Fibroblast of skin of scalp (primary cell): ENCODE data around the gene FAM98B. TPM values are rescaled to one million over a fixed set of nuclear protein-coding genes. Genes with fewer than 3 reads are reported as not detected.
"Not testable (repeated sequence)": the region's sequence is repeated elsewhere in the genome, so short reads cannot be mapped to it uniquely, and the experiment has no call there.

Source experiments
- DNase-seq: peaks from one replicate; pipeline ENCODE4 v3.0.0-alpha.2; 2013
- polyA plus RNA-seq, 2 experiments: library from polyadenylated mRNA; unstranded; fragments of 120-200 nt; gene quantifications; one replicate each; pipeline ENCODE4 v1.2.1, GENCODE V29; 2013; ENCODE audit not compliant: insufficient read length in 2 of 2

The FAM98B gene
- polyA plus RNA-seq (2013, experiment 1 of 2; ENCODE audit: insufficient read length), result 43.1 TPM
- polyA plus RNA-seq (2013, experiment 2 of 2; ENCODE audit: insufficient read length), result 45.6 TPM

- DNase-seq, result peak; percentile 90
Observed at GRCh38 chr15:38453971-38454695, at the start of gene FAM98B. Gene FAM98B, plus strand, starts transcription at chr15:38454127. Its CDS starts 35 bp downstream, at chr15:38454162.

DNA sequence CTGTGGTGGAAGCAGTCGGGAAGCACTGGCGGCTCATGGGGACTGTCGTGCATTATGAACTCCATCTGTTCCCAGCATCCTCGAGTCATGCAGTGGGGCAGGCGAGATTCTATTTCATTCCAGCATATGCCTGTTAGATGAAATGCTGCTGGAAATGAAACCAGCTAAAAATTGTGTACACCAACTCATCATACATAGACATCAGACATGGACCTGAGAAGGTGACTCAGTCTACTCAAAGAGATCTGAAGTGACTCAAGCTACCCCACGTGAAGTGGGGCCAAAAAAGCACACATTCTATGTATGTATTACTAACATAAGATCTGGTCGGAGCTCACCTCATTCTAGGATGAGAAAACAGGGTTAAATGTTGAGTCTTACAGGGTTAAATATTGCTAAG is 47.5 kb upstream of the FAM98B start:
- DNase-seq, result peak; percentile 18

DNA sequence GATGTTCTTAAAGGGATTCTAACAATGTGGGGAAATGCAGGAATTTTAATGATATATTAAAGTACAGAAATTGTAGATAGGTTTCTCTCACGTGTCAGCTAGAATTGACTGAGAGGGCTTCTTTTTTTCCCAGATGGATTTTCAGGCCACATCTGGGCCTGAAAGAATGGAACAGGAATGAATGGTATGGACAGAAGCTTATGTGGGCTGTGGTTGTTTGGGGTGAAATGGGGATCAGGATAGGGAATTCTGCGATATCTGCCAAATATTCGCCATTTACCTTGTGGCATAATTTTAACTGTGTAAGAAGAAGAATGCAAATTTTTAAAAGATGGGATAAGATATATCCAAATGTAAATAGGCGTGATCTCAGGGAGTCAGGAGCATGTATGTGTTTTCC is 45.4 kb upstream of the FAM98B start:
- DNase-seq, result peak; percentile 11

DNA sequence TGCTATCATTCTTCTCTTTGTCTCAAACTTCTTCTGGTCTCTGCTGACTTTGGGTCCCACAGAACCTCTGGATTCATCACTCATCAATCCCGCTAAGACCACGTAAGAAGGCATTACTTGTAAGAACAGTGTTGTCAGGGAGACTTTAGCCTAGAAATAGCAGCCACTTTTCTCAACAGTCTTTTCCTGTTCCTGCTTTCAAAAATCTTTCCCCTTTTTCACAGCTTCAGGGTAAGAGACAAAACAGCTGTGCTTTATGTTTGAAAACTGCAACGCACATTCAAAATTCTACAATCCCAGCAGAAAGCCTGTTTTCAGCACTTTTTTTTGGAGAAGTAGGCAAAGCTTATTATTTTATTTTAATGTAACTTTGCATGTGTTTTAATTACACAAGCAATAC is 42.0 kb upstream of the FAM98B start:
- DNase-seq, result no peak

- no peak for DNase-seq
Observed at GRCh38 chr15:38412466-38412865, 41.5 kb upstream of the FAM98B start.

- peak; percentile 77 for DNase-seq
Observed at GRCh38 chr15:38414357-38414756, 39.6 kb upstream of the FAM98B start.

DNA sequence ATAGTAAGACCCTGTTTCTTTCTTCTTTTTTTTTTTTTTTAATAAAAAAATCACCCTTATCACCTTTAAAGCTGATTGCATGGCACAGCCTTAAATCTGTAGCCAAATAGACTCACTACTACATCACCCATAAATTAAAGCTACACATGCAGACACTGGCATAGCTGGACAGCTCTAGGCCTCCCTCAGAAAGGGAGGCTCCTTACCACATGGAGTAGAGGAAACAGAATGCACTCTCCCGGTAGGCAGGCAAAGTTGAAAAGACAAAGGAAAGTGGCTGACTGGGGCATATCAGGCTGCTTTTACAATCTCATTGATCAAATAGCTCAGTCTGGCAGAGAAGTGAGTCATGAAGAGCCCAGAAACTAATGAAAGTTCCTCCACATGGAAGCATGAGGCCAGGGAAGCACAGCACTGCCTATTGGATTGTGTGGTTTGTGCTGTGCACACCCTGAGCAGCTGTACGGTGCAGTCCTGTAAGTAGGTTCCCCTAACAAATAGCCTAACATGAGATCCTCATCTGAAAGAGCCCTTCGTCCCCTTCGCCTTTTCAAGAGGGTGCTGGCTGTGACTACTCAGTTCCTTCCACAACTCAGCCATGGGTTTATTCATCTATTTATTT is 32.7 kb upstream of the FAM98B start:
- DNase-seq, result no peak

DNA sequence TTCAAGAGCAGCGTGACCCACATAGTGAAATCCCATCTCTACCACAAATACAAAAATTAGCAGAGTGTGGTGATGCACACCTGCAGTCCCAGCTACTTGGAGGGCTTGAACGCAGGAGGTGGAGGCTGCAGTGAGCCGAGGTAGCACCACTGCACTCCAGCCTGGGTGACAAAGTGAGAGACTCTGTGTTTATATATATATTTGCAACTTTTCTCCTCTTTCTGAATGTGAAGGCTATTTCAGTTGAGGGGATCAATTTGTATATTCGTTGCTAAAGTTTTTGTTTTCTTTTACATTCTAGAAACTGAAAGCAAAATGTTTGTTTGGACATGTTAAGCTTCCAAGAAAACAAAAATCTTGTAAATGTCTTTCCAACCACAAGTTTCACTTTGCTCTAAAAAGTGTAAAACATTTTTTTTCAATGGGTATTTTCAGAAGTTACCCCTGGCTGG is 29.8 kb upstream of the FAM98B start:
- DNase-seq, result no peak

DNA sequence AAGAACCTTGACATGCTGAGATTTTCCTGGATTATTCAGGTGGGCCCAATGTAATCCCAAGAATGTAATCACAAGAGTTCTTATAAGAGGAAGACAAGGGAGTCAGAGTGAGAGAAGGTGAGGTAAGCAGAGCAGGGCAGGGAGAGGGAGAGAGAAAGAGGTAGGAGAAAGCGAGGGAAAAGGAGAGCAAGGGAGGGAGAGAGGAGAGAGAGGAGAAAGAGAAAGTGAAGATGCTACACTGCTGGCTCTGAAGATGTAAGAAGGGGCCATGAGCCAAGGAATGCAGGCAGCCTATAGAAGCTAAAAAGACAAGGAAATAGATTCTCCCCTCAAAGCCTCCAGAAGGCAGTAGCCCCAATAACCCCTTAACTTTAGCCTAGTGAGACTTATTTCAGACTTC is 28.7 kb upstream of the FAM98B start:
- DNase-seq, result no peak

- DNase-seq, result no peak
Observed at GRCh38 chr15:38427380-38427779, 26.5 kb upstream of the FAM98B start.

DNA sequence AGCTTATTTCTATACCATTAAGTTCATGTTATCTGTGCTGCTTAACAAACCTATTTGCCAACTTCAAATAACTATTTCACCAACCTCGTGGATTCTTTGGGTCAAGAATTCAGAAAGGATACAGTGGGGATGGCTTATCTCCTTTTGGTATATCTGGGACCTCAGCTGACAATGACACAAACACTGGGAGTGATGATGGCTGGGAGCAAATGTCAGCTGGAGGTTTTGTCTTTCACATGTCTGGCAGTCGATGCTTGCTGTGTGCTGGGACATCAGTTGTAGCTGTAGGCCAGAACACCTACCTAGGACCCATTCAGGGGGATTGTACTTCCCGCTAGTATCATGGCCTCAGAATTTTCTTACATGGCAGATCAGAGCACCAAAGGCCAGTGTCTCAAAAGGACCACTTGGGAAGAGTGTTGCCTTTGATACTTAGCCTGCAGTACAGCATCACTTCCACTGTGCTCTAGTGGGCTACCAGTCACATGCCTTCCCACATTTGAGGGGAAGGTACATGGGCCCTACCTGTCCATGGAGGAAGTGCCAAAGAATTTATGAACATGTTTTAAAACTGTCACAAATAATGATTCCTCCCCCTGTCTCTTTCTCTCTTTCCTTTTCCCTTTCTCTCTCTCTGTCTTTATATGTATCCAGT is 23.7 kb upstream of the FAM98B start:
- DNase-seq, result no peak

DNA sequence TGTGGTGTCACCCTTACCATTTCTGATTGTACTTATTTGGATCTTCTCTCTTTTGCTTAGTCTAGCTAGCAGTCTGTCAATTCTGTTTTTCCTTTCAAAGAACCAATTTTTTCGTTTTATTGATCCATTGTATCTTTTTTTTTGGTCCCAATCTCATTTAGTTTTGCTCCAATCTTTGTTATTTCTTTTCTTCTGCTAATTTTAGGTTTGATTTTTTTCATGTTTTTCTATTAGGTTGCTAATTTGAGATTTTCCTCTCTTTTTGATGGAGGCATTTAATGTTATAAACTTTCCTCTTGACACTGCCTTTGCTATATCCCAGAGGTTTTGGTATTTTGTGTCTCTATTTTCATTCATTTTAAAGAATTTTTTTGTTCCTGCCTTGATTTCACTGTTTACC is 16.9 kb upstream of the FAM98B start:
- DNase-seq, result no peak

GRCh38 chr15:38437603-38438002 is 16.3 kb upstream of the FAM98B start:
- not testable (repeated sequence) for DNase-seq

DNA sequence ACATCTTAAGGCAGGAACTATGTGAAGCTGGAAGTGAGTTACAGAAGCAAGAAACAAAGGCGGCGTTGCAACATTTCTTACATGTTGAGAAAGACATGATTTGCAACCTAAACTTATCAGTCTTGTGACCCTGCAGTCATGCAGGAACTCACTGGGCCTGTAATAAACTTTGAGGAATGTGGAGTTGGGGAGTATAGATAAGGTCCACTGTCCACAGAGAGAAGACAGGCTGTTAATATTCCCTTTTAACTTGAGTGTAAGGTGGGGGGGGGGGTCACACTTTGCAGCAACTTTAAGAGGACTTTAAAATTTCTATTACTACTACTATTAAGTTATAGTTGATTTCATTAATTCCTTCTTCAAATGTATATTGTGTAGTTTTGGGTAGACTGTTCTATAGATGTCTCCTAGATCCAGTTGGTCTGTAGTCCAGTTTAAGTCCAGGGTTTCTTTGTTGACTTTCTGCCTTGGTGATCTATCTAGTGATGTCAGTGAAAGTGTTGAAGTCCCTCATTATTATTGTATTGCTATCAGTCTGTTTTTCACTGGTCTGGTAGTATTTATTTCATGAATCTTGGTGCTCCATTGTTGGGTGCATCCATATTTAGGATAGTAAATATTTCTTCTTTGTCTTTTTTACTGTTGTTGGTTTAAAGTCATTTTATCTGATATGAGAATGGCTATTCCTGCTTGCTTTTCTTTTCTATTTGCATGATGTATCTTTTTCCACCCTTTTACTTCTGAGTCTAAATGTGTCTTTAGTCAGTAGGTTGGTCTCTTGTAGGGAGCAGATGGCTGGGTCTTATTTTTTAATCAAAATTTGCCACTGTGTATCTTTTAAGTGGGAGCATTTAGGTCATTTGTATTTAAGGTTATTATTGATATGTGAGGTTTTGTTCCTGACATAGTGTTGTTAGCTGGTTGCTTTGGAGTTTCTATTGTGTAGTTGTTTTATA is 15.6 kb upstream of the FAM98B start:
- DNase-seq, result no peak

DNA sequence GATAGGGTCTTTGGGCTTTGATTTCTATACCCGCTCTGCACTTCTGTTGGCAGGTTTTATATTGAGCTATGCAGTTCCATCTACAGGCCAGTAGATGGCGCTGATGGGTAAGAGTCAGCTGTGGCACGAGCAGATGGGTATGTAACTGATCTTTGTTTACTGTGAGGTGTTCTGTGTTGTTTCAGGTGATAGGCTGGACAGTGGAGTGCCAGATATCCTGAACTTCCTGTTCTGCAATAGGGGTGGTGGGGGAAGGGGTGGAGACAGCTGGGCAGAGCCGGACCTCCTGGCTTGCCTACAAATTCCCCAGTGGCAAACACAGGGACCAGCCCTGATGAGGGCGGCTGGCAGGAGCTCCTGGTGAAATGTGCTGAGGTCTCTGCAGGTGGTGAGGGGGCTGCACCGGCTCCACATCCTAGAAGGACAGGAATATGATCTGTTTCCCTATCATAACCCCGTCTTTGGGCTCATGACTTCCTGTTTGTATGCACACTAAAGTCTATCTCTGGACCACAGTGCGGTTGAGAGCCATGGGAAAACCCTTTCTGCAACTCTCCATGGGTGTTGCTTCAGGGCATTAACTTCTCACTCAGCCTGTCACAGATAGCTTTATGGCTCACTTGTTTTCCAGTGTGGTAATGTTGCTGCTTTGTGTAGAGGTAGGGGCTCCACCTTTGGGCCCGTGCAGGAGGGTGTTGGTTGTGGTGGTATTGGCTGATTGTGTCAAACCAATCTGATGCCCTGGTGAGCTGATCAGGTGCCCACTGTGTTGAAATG is 13.4 kb upstream of the FAM98B start:
- peak; percentile 54 for DNase-seq

DNA sequence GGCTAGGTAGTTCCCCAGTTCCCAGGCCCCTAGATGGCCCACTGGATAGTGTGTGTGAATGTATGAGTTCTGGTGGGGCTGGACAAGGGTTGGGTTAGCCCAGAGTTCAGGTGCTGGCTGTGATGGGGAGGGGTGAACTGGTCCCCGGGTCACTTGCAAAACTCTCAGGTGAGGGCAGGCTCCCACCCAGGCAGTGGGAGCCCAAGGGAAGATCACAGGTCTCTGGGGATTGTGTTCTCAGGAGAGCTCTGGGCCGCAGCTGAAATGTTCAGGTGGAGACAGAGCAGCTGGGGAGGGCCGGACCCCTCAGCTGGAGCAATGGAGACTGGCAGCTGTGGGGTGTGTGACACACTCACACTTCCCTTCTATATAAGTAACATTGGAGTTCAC is 12.8 kb upstream of the FAM98B start:
- DNase-seq, result no peak

DNA sequence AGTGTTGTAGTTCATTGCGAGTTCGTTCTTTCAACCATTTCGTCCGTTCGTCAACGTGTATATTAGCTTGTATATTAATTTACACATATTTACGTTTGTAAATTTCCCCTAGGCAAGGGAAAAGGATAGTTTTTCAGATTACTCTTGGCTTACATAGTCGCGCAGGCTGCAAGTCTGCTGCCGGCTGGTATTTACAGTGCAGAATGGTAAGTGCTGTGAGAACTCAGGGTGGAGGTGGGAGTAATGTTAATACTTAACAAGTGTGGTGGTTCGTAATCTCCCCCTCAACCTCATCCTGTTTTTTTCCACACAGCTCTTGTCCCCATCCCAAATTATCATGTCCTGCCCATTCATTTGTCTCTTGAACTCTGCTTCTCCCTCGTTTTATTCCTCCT is 766 bp downstream of the FAM98B start:
- no peak for DNase-seq

- DNase-seq, result no peak
Observed at GRCh38 chr15:38455092-38455491, 1.2 kb downstream of the FAM98B start.

- DNase-seq, result no peak
Observed at GRCh38 chr15:38458646-38459045, 4.7 kb downstream of the FAM98B start.

GRCh38 chr15:38459480-38459879 is 5.6 kb downstream of the FAM98B start:
- DNase-seq, result no peak

DNA sequence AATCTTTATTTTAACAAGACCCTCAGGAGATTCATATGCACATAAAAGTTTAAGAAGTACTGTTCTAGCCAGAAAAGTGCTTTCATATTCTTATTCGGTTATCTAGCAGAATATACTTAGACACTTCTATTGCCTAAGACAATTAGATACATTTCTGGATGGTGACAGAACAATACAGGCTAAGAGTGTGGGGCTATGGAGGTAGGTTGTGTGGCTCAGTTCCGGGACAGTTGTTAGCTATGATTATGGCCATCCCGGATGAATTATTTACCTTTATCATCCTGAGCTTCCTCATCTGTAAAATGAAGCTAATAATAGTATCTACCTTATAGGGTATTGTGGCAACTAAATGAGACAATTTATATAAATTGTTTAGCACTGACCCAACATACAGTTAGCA is 6.6 kb downstream of the FAM98B start:
- no peak for DNase-seq
